GM12878 (cell line): ENCODE results near the gene KRIT1. TPM values are rescaled to one million over a fixed set of nuclear protein-coding genes. Genes with fewer than 3 reads are reported as not detected.

Experiments used
- ATAC-seq: fragments of 200-7000 bp; cut with Tn5 transposase; 3 replicates; pipeline ENCODE4 v1.9.1; 2020; ENCODE audit warnings: mild to moderate bottlenecking, moderate library complexity
- BruUV-seq: library from RNA; stranded (reverse); fragments of 400-500 nt; replicated peaks from 2 replicates; lab custom pipeline; 2021; lab: Mats Ljungman, UMichigan
- CTCF ChIA-PET: fragments of 300-600 bp; sonication (Branson Sonifier 250); formaldehyde crosslinking; extraction: SDS; loops from one replicate; lab custom pipeline; 2021; ENCODE audit warnings: inconsistent platforms; lab: Yijun Ruan, JAX
- POLR2A ChIA-PET: fragments of 350-600 bp; formaldehyde crosslinking; extraction: SDS; loops from one replicate; lab custom pipeline; 2021; ENCODE audit warnings: inconsistent platforms; lab: Charles Lee
- RAD21 ChIA-PET: fragments of 300-600 bp; sonication (Branson Sonifier 250); formaldehyde crosslinking; loops from one replicate; lab custom pipeline; 2023; ENCODE audit warnings: antibody characterized with exemption; ENCODE audit not compliant: unreplicated experiment; lab: Charles Lee
- SMC1A ChIA-PET: fragments of 300-600 bp; sonication (Branson Sonifier 250); formaldehyde crosslinking; loops from one replicate; lab custom pipeline; 2023; ENCODE audit not compliant: unreplicated experiment, uncharacterized antibody; lab: Charles Lee
- DNase-seq: peaks from one replicate; pipeline ENCODE4 v3.0.0-alpha.2; 2011; ENCODE audit warnings: low read depth, low spot score
- FAIRE-seq: peaks from 3 replicates; lab custom pipeline; 2011; peaks lifted over from hg19 to GRCh38; lab: Jason Lieb, UNC
- H2AFZ ChIP-seq: 2 replicates; pipeline ENCODE4 v1.6.0; 2011; ENCODE audit warnings: low read depth, low read length, control low read depth; ENCODE audit not compliant: control insufficient read depth
- H3K27ac ChIP-seq: 2 replicates; pipeline ENCODE4 v1.5.1; 2011; ENCODE audit warnings: control low read depth; ENCODE audit not compliant: control insufficient read depth, insufficient read depth
- H3K27me3 ChIP-seq, 2 experiments: replicated peaks in 1 of 2; 2 replicates each; pipeline versions ENCODE4 v1.6.0 to v1.6.1; 2011; ENCODE audit warnings: low read length in 1 of 2; ENCODE audit not compliant: control insufficient read depth in 2 of 2, insufficient read depth in 2 of 2
- H3K36me3 ChIP-seq, 2 experiments: 2 replicates each; pipeline ENCODE4 v1.5.1; 2011; ENCODE audit warnings: low read length in 1 of 2; ENCODE audit not compliant: control insufficient read depth in 2 of 2, insufficient read depth in 2 of 2
- H3K4me1 ChIP-seq: 2 replicates; pipeline ENCODE4 v1.6.1; 2011; ENCODE audit warnings: mild to moderate bottlenecking, low read length, moderate library complexity, mixed read lengths; ENCODE audit not compliant: control insufficient read depth, insufficient read depth
- H3K4me2 ChIP-seq: 2 replicates; pipeline ENCODE4 v1.6.0; 2011; ENCODE audit warnings: control low read depth; ENCODE audit not compliant: control insufficient read depth, insufficient read depth
- H3K4me3 ChIP-seq: fragments of 200-600 bp; sonication (generic); 2 replicates; pipeline ENCODE4 v1.5.1; 2016
- H3K79me2 ChIP-seq: 2 replicates; pipeline ENCODE4 v1.6.0; 2011; ENCODE audit warnings: low read length; ENCODE audit not compliant: control insufficient read depth, insufficient read depth
- H3K9ac ChIP-seq: 2 replicates; pipeline ENCODE4 v1.8.0; 2011; ENCODE audit warnings: low read length, control low read depth, mixed read lengths; ENCODE audit not compliant: control insufficient read depth, insufficient read depth
- H3K9me3 ChIP-seq: replicated peaks from 3 replicates; pipeline ENCODE4 v1.5.1; 2011; ENCODE audit warnings: mild to moderate bottlenecking, low read length; ENCODE audit not compliant: control insufficient read depth, insufficient read depth
- H4K20me1 ChIP-seq: 2 replicates; pipeline ENCODE4 v1.6.0; 2011; ENCODE audit not compliant: control insufficient read depth, insufficient read depth
- ASH2L ChIP-seq: fragments of 300-600, 200-600 bp; sonication (generic); IDR thresholded peaks from 2 replicates; pipeline ENCODE4 v1.6.1; 2017; ENCODE audit warnings: low read depth, mild to moderate bottlenecking, borderline replicate concordance
- CBX3 ChIP-seq: fragments of 200-600 bp; sonication (generic); IDR thresholded peaks from 2 replicates; pipeline ENCODE4 v1.6.1; 2016; ENCODE audit warnings: low read depth, borderline replicate concordance
- DPF2 ChIP-seq: fragments of 450-650 bp; IDR thresholded peaks from 2 replicates; pipeline ENCODE4 v1.6.1; 2017; ENCODE audit warnings: mild to moderate bottlenecking
- ESRRA ChIP-seq: IDR thresholded peaks from 2 replicates; pipeline ENCODE4 v1.6.1; 2012; ENCODE audit warnings: mild to moderate bottlenecking, low read length, improper control_type of control experiment
- IRF4 ChIP-seq: IDR thresholded peaks from 2 replicates; pipeline ENCODE4 v1.6.1; 2011; ENCODE audit warnings: low read depth, low read length
- MTA3 ChIP-seq: IDR thresholded peaks from 2 replicates; pipeline ENCODE4 v1.6.1; 2012; ENCODE audit warnings: low read length, inconsistent platforms, borderline replicate concordance
- NR2F1 ChIP-seq: fragments of 450-650 bp; conservative IDR thresholded peaks from 2 replicates; pipeline ENCODE4 v1.6.1; 2017; ENCODE audit warnings: mild to moderate bottlenecking
- SMAD5 ChIP-seq: IDR thresholded peaks from 2 replicates; pipeline ENCODE4 v1.6.1; 2016; ENCODE audit warnings: antibody characterized with exemption, low read depth
- SRF ChIP-seq, 2 experiments: IDR thresholded peaks; 2 replicates each; pipeline ENCODE4 v1.6.1; 2011; ENCODE audit warnings: low read depth in 2 of 2, low read length in 2 of 2, mild to moderate bottlenecking in 1 of 2, moderate library complexity in 1 of 2
- SUPT20H ChIP-seq: IDR thresholded peaks from 2 replicates; pipeline ENCODE4 v1.6.1; 2011; ENCODE audit warnings: low read depth, mild to moderate bottlenecking, low read length, moderate library complexity, borderline replicate concordance; ENCODE audit not compliant: control insufficient read depth
- TARDBP ChIP-seq: IDR thresholded peaks from 2 replicates; pipeline ENCODE4 v1.6.1; 2016; ENCODE audit warnings: borderline replicate concordance
- ZBTB33 ChIP-seq: fragments of 450-650 bp; IDR thresholded peaks from 2 replicates; pipeline ENCODE4 v1.6.1; 2017; ENCODE audit warnings: mild to moderate bottlenecking
- ZNF217 ChIP-seq: fragments of 450-650 bp; IDR thresholded peaks from 2 replicates; pipeline ENCODE4 v1.6.1; 2017; ENCODE audit warnings: antibody characterized with exemption, mild to moderate bottlenecking
- ZNF274 ChIP-seq: IDR thresholded peaks from one replicate; pipeline ENCODE4 v1.8.0; 2011; ENCODE audit not compliant: insufficient read length, insufficient read depth
- WGBS: methylation state at CpG from one replicate; pipeline ENCODE4 v1.1.6; 2016; ENCODE audit warnings: low lambda C conversion rate; ENCODE audit not compliant: insufficient replicate concordance, insufficient coverage; ENCODE audit errors: missing lambda C conversion rate; 5-methylcytosine and 5-hydroxymethylcytosine counted together
- in situ Hi-C: fragments of 300-500 bp; cut with MboI; formaldehyde crosslinking; loops from 9 replicates; pipeline ENCODE4 v1.14.3; 2018; ENCODE audit warnings: mixed read lengths
- intact Hi-C: fragments of 100-400 bp; cut with micrococcal nuclease; formaldehyde crosslinking; loops from one replicate; pipeline ENCODE4 v1.14.2; 2022; ENCODE audit not compliant: unreplicated experiment
- polyA plus RNA-seq, 11 experiments: library from polyadenylated mRNA; depleted of rRNA in 4 of 11; unstranded in 6 of 11; stranded (reverse) in 5 of 11; fragments of >200 nt; fragmentation: Nextera tagmentation in 4 of 11; fragmentation: Illumina TruSeq in 1 of 11; extraction: Ambion mirVana in 4 of 11; extraction: Trizol in 1 of 11; gene quantifications; 1 replicate in 1 of 11; 2 replicates in 10 of 11; pipeline versions ENCODE4 v1.2.1 to v1.2.3, GENCODE V29; 2011 to 2016; ENCODE audit warnings: inconsistent platforms in 2 of 11, missing spikeins in 2 of 11, low read depth in 1 of 11
- total RNA-seq, 4 experiments: library from RNA; depleted of rRNA in 3 of 4; stranded (reverse); fragments of >200 nt in 3 of 4; fragmentation: Illumina TruSeq in 1 of 4; extraction: Trizol in 1 of 4; gene quantifications; 2 replicates each; pipeline versions ENCODE4 v1.2.1 to v1.2.3, GENCODE V29; 2013 to 2021
- TF ChIP-seq, protein P1 (sequence below): IDR thresholded peaks from 2 replicates; pipeline ENCODE4 v1.6.1; 2011; ENCODE audit warnings: borderline replicate concordance, low read depth, mild to moderate bottlenecking, moderate library complexity, low read length; ENCODE audit not compliant: insufficient read depth, poor library complexity, severe bottlenecking
- TF ChIP-seq, protein P2 (sequence below): fragments of 450-650 bp; IDR thresholded peaks from 2 replicates; pipeline ENCODE4 v1.6.1; 2016; ENCODE audit warnings: mild to moderate bottlenecking, moderate library complexity, borderline replicate concordance

KRIT1 gene
- total and polyA plus RNA-seq, 10 of the 15 experiments (the other 5 are each of a cell fraction or from before 2014, with no cell fraction given) = 12.0 to 60.1 (median 27.0) TPM

- TF ChIP-seq ZBTB33 (no peak), SUPT20H (no peak), ZNF217 (no peak)
Measured at GRCh38 chr7:92253251-92253650, 7.5 kb upstream of the KRIT1 start (continued).

- Histone ChIP-seq H3K4me3 (peak overlapping the region; percentile 14; the same call in 1 of the 2 replicates), H3K27me3 (no peaks in the 10 kb centered on the region), H3K9me3 (peaks cover 7% of the 10 kb centered on the region; the same call in 2 of the 3 replicates), H3K79me2 (peaks cover 85% of the 10 kb centered on the region), H4K20me1 (no peaks in the 10 kb centered on the region), H2AFZ (no peak overlapping the region), H3K4me1 (no peaks in the 10 kb centered on the region), H3K4me2 (peak overlapping the region; percentile 36; the same call in 1 of the 2 replicates), H3K36me3 (0 out of 4 replicates have a peak, but pooled peaks cover 0 to 8% of the 10 kb centered on the region in 2 experiments), H3K27ac (no peak overlapping the region), H3K9ac (no peak overlapping the region)
- CTCF ChIA-PET = no interaction called here
- SMC1A ChIA-PET = no interaction called here
- intact Hi-C loops = no loop called here
- no peak for DNase-seq
- in situ Hi-C loops = no loop called here
- no peak for ATAC-seq
- RAD21 ChIA-PET = interaction anchor here (0.6 kb wide), 1 partner anchor 35 kb away, joined by 3 read pairs; no protein-coding TSS in a partner anchor
- no peak for FAIRE-seq
- WGBS = 0% methylated on average over 1 of the region's 1 CpG
- no TSS peak for BruUV-seq
- POLR2A ChIA-PET = no interaction called here
- TF ChIP-seq TARDBP (no peak), MTA3 (no peak), SRF (IDR thresholded peaks at IDR 0.05; ENCODE audit: low read depth in 2 of 2, low read length in 2 of 2) (no peak), SMAD5 (no peak), NR2F1 (no peak), IRF4 (no peak), DPF2 (no peak), ASH2L (no peak), ZNF274 (no peak), ESRRA (no peak), CBX3 (no peak)
- TF ChIP-seq, protein P1, sequence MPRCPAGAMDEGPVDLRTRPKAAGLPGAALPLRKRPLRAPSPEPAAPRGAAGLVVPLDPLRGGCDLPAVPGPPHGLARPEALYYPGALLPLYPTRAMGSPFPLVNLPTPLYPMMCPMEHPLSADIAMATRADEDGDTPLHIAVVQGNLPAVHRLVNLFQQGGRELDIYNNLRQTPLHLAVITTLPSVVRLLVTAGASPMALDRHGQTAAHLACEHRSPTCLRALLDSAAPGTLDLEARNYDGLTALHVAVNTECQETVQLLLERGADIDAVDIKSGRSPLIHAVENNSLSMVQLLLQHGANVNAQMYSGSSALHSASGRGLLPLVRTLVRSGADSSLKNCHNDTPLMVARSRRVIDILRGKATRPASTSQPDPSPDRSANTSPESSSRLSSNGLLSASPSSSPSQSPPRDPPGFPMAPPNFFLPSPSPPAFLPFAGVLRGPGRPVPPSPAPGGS = no peak
- TF ChIP-seq, protein P2, sequence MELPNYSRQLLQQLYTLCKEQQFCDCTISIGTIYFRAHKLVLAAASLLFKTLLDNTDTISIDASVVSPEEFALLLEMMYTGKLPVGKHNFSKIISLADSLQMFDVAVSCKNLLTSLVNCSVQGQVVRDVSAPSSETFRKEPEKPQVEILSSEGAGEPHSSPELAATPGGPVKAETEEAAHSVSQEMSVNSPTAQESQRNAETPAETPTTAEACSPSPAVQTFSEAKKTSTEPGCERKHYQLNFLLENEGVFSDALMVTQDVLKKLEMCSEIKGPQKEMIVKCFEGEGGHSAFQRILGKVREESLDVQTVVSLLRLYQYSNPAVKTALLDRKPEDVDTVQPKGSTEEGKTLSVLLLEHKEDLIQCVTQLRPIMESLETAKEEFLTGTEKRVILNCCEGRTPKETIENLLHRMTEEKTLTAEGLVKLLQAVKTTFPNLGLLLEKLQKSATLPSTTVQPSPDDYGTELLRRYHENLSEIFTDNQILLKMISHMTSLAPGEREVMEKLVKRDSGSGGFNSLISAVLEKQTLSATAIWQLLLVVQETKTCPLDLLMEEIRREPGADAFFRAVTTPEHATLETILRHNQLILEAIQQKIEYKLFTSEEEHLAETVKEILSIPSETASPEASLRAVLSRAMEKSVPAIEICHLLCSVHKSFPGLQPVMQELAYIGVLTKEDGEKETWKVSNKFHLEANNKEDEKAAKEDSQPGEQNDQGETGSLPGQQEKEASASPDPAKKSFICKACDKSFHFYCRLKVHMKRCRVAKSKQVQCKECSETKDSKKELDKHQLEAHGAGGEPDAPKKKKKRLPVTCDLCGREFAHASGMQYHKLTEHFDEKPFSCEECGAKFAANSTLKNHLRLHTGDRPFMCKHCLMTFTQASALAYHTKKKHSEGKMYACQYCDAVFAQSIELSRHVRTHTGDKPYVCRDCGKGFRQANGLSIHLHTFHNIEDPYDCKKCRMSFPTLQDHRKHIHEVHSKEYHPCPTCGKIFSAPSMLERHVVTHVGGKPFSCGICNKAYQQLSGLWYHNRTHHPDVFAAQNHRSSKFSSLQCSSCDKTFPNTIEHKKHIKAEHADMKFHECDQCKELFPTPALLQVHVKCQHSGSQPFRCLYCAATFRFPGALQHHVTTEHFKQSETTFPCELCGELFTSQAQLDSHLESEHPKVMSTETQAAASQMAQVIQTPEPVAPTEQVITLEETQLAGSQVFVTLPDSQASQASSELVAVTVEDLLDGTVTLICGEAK = no peak
Measured at GRCh38 chr7:92251181-92251580, 5.5 kb upstream of the KRIT1 start.
